H9 (cell line): ENCODE results near the gene DIP2C. TPM values are rescaled to one million over a fixed set of nuclear protein-coding genes. Genes with fewer than 3 reads are reported as not detected.

Experiments
- DNase-seq: peaks from one replicate; pipeline ENCODE4 v3.0.0-alpha.2; 2017
- H2AFZ ChIP-seq: one replicate; pipeline ENCODE4 v1.6.1; 2013; ENCODE audit warnings: mild to moderate bottlenecking, low read length, control low read depth, moderate library complexity
- H2AK5ac ChIP-seq: 2 replicates; pipeline ENCODE4 v1.6.1; 2013; ENCODE audit warnings: low read length, control low read depth, mixed read lengths; ENCODE audit not compliant: insufficient read length
- H2BK120ac ChIP-seq: one replicate; pipeline ENCODE4 v1.6.1; 2013; ENCODE audit warnings: low read depth, mild to moderate bottlenecking, low read length, control low read depth, inconsistent platforms; ENCODE audit not compliant: poor library complexity, severe bottlenecking
- H2BK12ac ChIP-seq: 2 replicates; pipeline ENCODE4 v1.6.1; 2013; ENCODE audit warnings: low read length, control low read depth, mixed read lengths, low read depth; ENCODE audit not compliant: insufficient read length
- H2BK15ac ChIP-seq: 2 replicates; pipeline ENCODE4 v1.6.1; 2013; ENCODE audit warnings: low read depth, low read length, control low read depth
- H2BK20ac ChIP-seq: one replicate; pipeline ENCODE4 v1.6.1; 2013; ENCODE audit warnings: low read depth, mild to moderate bottlenecking, low read length, control low read depth, inconsistent platforms; ENCODE audit not compliant: poor library complexity, severe bottlenecking
- H2BK5ac ChIP-seq: 2 replicates; pipeline ENCODE4 v1.6.1; 2013; ENCODE audit warnings: low read length, control low read depth, mixed read lengths; ENCODE audit not compliant: insufficient read length
- H3K14ac ChIP-seq: 2 replicates; pipeline ENCODE4 v1.6.1; 2013; ENCODE audit warnings: low read length, control low read depth; ENCODE audit not compliant: insufficient read depth
- H3K18ac ChIP-seq: 2 replicates; pipeline ENCODE4 v1.6.1; 2013; ENCODE audit warnings: low read depth, mild to moderate bottlenecking, mixed read lengths, low read length, control low read depth; ENCODE audit not compliant: insufficient read length
- H3K23ac ChIP-seq: 2 replicates; pipeline ENCODE4 v1.6.1; 2013; ENCODE audit warnings: low read length, control low read depth, mixed read lengths, low read depth; ENCODE audit not compliant: insufficient read length
- H3K23me2 ChIP-seq: 2 replicates; pipeline ENCODE4 v1.6.1; 2013; ENCODE audit warnings: low read depth, mild to moderate bottlenecking, mixed read lengths, low read length, control low read depth; ENCODE audit not compliant: insufficient read length, poor library complexity, severe bottlenecking
- H3K27ac ChIP-seq: 2 replicates; pipeline ENCODE4 v1.5.1; 2013; ENCODE audit warnings: low read length, control low read depth, mixed read lengths, low read depth; ENCODE audit not compliant: insufficient read length
- H3K27me3 ChIP-seq: 2 replicates; pipeline ENCODE4 v1.6.1; 2013; ENCODE audit warnings: low read length, control low read depth, inconsistent platforms; ENCODE audit not compliant: insufficient read depth
- H3K4ac ChIP-seq: 2 replicates; pipeline ENCODE4 v1.6.1; 2013; ENCODE audit warnings: low read depth, mild to moderate bottlenecking, control low read depth, inconsistent platforms, low read length, moderate library complexity
- H3K4me1 ChIP-seq: 2 replicates; pipeline ENCODE4 v1.6.1; 2013; ENCODE audit warnings: low read length, control low read depth, inconsistent platforms; ENCODE audit not compliant: insufficient read depth
- H3K4me2 ChIP-seq: 2 replicates; pipeline ENCODE4 v1.6.1; 2013; ENCODE audit warnings: low read length, control low read depth, mixed read lengths; ENCODE audit not compliant: insufficient read length, insufficient read depth
- H3K56ac ChIP-seq: 2 replicates; pipeline ENCODE4 v1.6.1; 2013; ENCODE audit warnings: low read depth, mild to moderate bottlenecking, mixed read lengths, low read length, control low read depth; ENCODE audit not compliant: insufficient read length
- H3K79me1 ChIP-seq: 2 replicates; pipeline ENCODE4 v1.6.1; 2013; ENCODE audit warnings: low read depth, mild to moderate bottlenecking, moderate library complexity, low read length, control low read depth, inconsistent platforms; ENCODE audit not compliant: insufficient read depth, poor library complexity, severe bottlenecking
- H3K79me2 ChIP-seq: 2 replicates; pipeline ENCODE4 v1.6.1; 2013; ENCODE audit warnings: low read length, control low read depth, inconsistent platforms; ENCODE audit not compliant: insufficient read depth
- H3K9ac ChIP-seq: 2 replicates; pipeline ENCODE4 v1.6.1; 2013; ENCODE audit warnings: low read length, control low read depth, mixed read lengths; ENCODE audit not compliant: insufficient read length; ENCODE audit errors: extremely low read depth
- H3K9me3 ChIP-seq: one replicate; pipeline ENCODE4 v1.6.1; 2013; ENCODE audit warnings: low read depth, low read length, inconsistent platforms; ENCODE audit not compliant: control insufficient read depth
- H3T11ph ChIP-seq: one replicate; pipeline ENCODE4 v1.6.1; 2013; ENCODE audit warnings: mild to moderate bottlenecking, low read length, control low read depth, inconsistent platforms
- H4K20me1 ChIP-seq: one replicate; pipeline ENCODE4 v1.6.1; 2013; ENCODE audit not compliant: control insufficient read depth, insufficient read length, insufficient read depth
- H4K5ac ChIP-seq: 2 replicates; pipeline ENCODE4 v1.6.1; 2013; ENCODE audit warnings: low read depth, mild to moderate bottlenecking, mixed read lengths, low read length, control low read depth; ENCODE audit not compliant: insufficient read length
- H4K8ac ChIP-seq: replicated peaks from 2 replicates; pipeline ENCODE4 v1.6.1; 2013; ENCODE audit warnings: low read length, control low read depth, mixed read lengths, low read depth; ENCODE audit not compliant: insufficient read length
- H4K91ac ChIP-seq: 2 replicates; pipeline ENCODE4 v1.6.1; 2013; ENCODE audit warnings: low read depth, mild to moderate bottlenecking, moderate library complexity, mixed read lengths, low read length, control low read depth; ENCODE audit not compliant: insufficient read length
- H3K27ac Mint-ChIP-seq, 3 experiments: 2 replicates in 2 of 3; 3 replicates in 1 of 3; pipeline ENCODE4 v1.8.0; 2020 to 2021; ENCODE audit warnings: mixed read lengths in 3 of 3, mild to moderate bottlenecking in 1 of 3, moderate library complexity in 1 of 3
- H3K27me3 Mint-ChIP-seq: 2 replicates; pipeline ENCODE4 v1.8.0; 2021; ENCODE audit warnings: low read depth, mild to moderate bottlenecking, moderate library complexity, mixed read lengths
- H3K36me3 Mint-ChIP-seq, 3 experiments: 2 replicates in 2 of 3; 3 replicates in 1 of 3; pipeline ENCODE4 v1.8.0; 2020 to 2021; ENCODE audit warnings: low read depth in 3 of 3, mixed read lengths in 3 of 3; ENCODE audit not compliant: insufficient read depth in 1 of 3
- H3K4me1 Mint-ChIP-seq, 2 experiments: 2 replicates each; pipeline ENCODE4 v1.8.0; 2020; ENCODE audit warnings: mixed read lengths in 2 of 2
- H3K4me3 Mint-ChIP-seq, 2 experiments: 2 replicates in 1 of 2; 3 replicates in 1 of 2; pipeline ENCODE4 v1.8.0; 2020 to 2021; ENCODE audit warnings: mild to moderate bottlenecking in 2 of 2, mixed read lengths in 2 of 2, moderate library complexity in 1 of 2
- H3K9me3 Mint-ChIP-seq, 2 experiments: 2 replicates in 1 of 2; 3 replicates in 1 of 2; pipeline ENCODE4 v1.8.0; 2020; ENCODE audit warnings: mild to moderate bottlenecking in 2 of 2, mixed read lengths in 2 of 2, moderate library complexity in 1 of 2
- CTCF ChIP-seq: fragments of 200-600 bp; sonication (generic); conservative IDR thresholded peaks from 3 replicates; pipeline ENCODE4 v1.8.0; 2021; ENCODE audit warnings: antibody characterized with exemption, mild to moderate bottlenecking
- WGBS: extraction: QIAGEN DNeasy Blood & Tissue Kit; methylation state at CpG from one replicate; pipeline ENCODE4 v1.1.7; 2013; ENCODE audit warnings: missing lambda C conversion rate, low lambda C conversion rate, mixed read lengths; ENCODE audit not compliant: insufficient read length; ENCODE audit errors: extremely low coverage; 5-methylcytosine and 5-hydroxymethylcytosine counted together
- total RNA-seq: library from RNA; stranded (reverse); gene quantifications from 2 replicates; pipeline ENCODE4 v1.2.1, GENCODE V29; 2021

Gene DIP2C
- total RNA-seq, 1 experiment from 2014 or later, result 7.9 TPM

- Histone ChIP-seq H4K8ac (no peak overlapping the region), H3K79me1 (no peaks in the 10 kb centered on the region), H2BK15ac (no peak overlapping the region), H2BK12ac (no peak overlapping the region), H3K18ac (no peak overlapping the region), H2AK5ac (no peak overlapping the region), H3K27me3 (no peaks in the 10 kb centered on the region), H4K91ac (no peak overlapping the region), H3K23me2 (no peaks in the 10 kb centered on the region), H2AFZ (no peak overlapping the region), H4K5ac (no peak overlapping the region), H3K9me3 (no peaks in the 10 kb centered on the region), H3K79me2 (no peaks in the 10 kb centered on the region), H4K20me1 (no peaks in the 10 kb centered on the region), H3K14ac (no peak overlapping the region), H3K4me2 (no peak overlapping the region), H3T11ph (no peak overlapping the region), H2BK5ac (no peak overlapping the region), H3K9ac (no peak overlapping the region), H3K4me1 (no peaks in the 10 kb centered on the region), H3K27ac (no peak overlapping the region), H3K56ac (no peak overlapping the region), H2BK20ac (no peak overlapping the region), H2BK120ac (no peak overlapping the region), H3K23ac (no peak overlapping the region), H3K4ac (no peak overlapping the region)
- no peak for DNase-seq
- peaks cover 0 to 38% (median 36%) of the 10 kb centered on the region in 3 experiments; a peak in 5 of 7 replicates for H3K36me3 Mint-ChIP-seq
- TF ChIP-seq CTCF, result no peak
- no peaks in the 10 kb centered on the region for H3K9me3 Mint-ChIP-seq
- no peaks in the 10 kb centered on the region for H3K4me1 Mint-ChIP-seq
- no peak overlapping the region for H3K4me3 Mint-ChIP-seq
- WGBS, result no CpG with 5 or more reads among the region's 7 CpGs
- no peak overlapping the region for H3K27ac Mint-ChIP-seq
- H3K27me3 Mint-ChIP-seq, result no peaks in the 10 kb centered on the region
Observed at GRCh38 chr10:244227-244626, 445.2 kb downstream of the DIP2C start.
